GM21576 (cell line): ENCODE measurements around the gene SHANK2.

ENCODE experiments used
- ATAC-seq: cut with Tn5 transposase; IDR thresholded peaks from one replicate; pipeline ENCODE4 v1.9.1; 2021; ENCODE audit warnings: mild to moderate bottlenecking, moderate library complexity; ENCODE audit not compliant: unreplicated experiment

Gene SHANK2

GRCh38 chr11:71203681-71204080 is 48.7 kb downstream of the SHANK2 start:
- ATAC-seq, result no peak

- no peak for ATAC-seq
Observed at GRCh38 chr11:71202966-71203365, 49.4 kb downstream of the SHANK2 start.

GRCh38 chr11:71202598-71202944 is 49.8 kb downstream of the SHANK2 start:
- ATAC-seq, result no peak
